Activated T-helper 17 cell treated with anti-CD3 and anti-CD28 coated beads, Interleukin-2, amount 50 U/mL, for 72 hours (primary cell): ENCODE data around the gene KIF3B. TPM values are rescaled to one million over a fixed set of nuclear protein-coding genes. Genes with fewer than 3 reads are reported as not detected.
"Not testable (repeated sequence)": the region's sequence is repeated elsewhere in the genome, so short reads cannot be mapped to it uniquely, and the experiment has no call there.

Source experiments
- ATAC-seq: fragments of 150-1000 bp; cut with Tn5 transposase; replicated peaks from 2 replicates; pipeline ENCODE4 v1.10.0; 2021; ENCODE audit warnings: mild to moderate bottlenecking, moderate library complexity
- H3K27ac Mint-ChIP-seq: one replicate; pipeline ENCODE4 v1.8.0; 2022; ENCODE audit warnings: mixed read lengths
- H3K27me3 Mint-ChIP-seq: one replicate; pipeline ENCODE4 v1.8.0; 2022; ENCODE audit warnings: mixed read lengths
- H3K36me3 Mint-ChIP-seq: one replicate; pipeline ENCODE4 v1.8.0; 2022; ENCODE audit warnings: low read depth, mild to moderate bottlenecking, mixed read lengths
- H3K4me1 Mint-ChIP-seq: one replicate; pipeline ENCODE4 v1.8.0; 2022; ENCODE audit warnings: mixed read lengths
- H3K4me3 Mint-ChIP-seq: one replicate; pipeline ENCODE4 v1.8.0; 2022; ENCODE audit warnings: mild to moderate bottlenecking, mixed read lengths
- H3K9me3 Mint-ChIP-seq: one replicate; pipeline ENCODE4 v1.8.0; 2022; ENCODE audit warnings: mixed read lengths
- total RNA-seq, 2 donors: library from RNA; stranded (reverse); gene quantifications; one replicate each; pipeline ENCODE4 v1.2.3, GENCODE V29; 2022

KIF3B gene
- total RNA-seq, 2 donors from 2014 or later = 25.9 to 43.0 TPM

DNA sequence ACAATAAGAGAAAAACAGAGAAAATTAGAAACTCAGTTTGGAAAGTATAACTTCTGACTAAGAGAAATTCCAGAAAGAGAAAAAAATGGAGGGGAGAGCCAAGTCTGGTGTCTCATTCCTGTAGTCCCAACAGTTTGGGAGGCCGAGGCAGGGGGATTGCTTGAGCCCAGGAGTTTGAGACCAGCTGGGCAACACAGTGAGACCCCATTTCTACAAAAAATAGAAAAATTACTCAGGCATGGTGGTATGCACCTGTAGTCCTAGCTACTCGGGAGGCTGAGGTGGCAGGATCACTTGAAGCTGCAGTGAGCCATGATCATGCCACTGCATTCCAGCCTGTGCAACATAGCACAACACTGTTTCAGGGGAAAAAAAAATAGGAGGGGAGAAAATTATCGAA is 3.1 kb upstream of the KIF3B start:
- peaks cover 5% of the 10 kb centered on the region for H3K4me1 Mint-ChIP-seq
- H3K27me3 Mint-ChIP-seq = no peaks in the 10 kb centered on the region
- H3K36me3 Mint-ChIP-seq = peaks cover 15% of the 10 kb centered on the region
- ATAC-seq = no peak
- no peak overlapping the region for H3K4me3 Mint-ChIP-seq
- no peaks in the 10 kb centered on the region for H3K9me3 Mint-ChIP-seq
- H3K27ac Mint-ChIP-seq = no peak overlapping the region

GRCh38 chr20:32275163-32275562 is 2.3 kb upstream of the KIF3B start:
- not testable (repeated sequence) for ATAC-seq, H3K4me3 Mint-ChIP-seq

GRCh38 chr20:32278199-32278643 is 770 bp downstream of the KIF3B start:
- Mint-ChIP-seq H3K9me3 (no peaks in the 10 kb centered on the region), H3K27ac (peak overlapping the region; percentile 91), H3K4me3 (peak overlapping the region; percentile 89), H3K4me1 (peaks cover 28% of the 10 kb centered on the region), H3K36me3 (peaks cover 49% of the 10 kb centered on the region), H3K27me3 (no peaks in the 10 kb centered on the region)
- ATAC-seq = peak; percentile 50

More at GRCh38 chr20:32275163-32275562, 2.3 kb upstream of the KIF3B start:
- peaks cover 23% of the 10 kb centered on the region for H3K36me3 Mint-ChIP-seq
- H3K27me3 Mint-ChIP-seq, H3K9me3 Mint-ChIP-seq, H3K4me1 Mint-ChIP-seq, H3K27ac Mint-ChIP-seq: not testable (repeated sequence)

GRCh38 chr20:32281711-32282110 is 4.3 kb downstream of the KIF3B start:
- no peaks in the 10 kb centered on the region for H3K9me3 Mint-ChIP-seq
- H3K27ac Mint-ChIP-seq = peak overlapping the region; percentile 81
- ATAC-seq = peak; percentile 13
- peaks cover 46% of the 10 kb centered on the region for H3K4me1 Mint-ChIP-seq
- H3K4me3 Mint-ChIP-seq = peak overlapping the region; percentile 69
- H3K36me3 Mint-ChIP-seq = peaks cover 71% of the 10 kb centered on the region
- H3K27me3 Mint-ChIP-seq = no peaks in the 10 kb centered on the region

DNA sequence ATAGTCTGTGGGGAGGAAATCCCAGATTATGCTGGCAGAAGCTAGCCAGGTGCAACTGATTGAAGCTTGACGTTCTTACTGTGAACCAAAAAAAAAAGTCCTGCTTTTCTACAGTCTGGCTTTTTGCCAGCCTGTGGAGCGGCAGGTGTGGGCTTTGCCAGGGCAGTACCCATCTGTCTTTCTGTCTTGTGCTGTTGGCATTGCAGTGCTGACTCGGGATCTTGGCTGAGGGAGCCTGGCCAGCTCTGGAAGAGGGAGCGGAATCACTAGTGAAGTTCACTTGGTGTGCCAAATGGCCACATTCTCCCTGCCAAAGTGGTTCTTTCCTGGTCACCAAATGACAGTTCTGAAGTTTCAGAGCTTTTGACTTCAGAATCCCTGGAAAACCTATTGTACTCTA is 5.0 kb downstream of the KIF3B start:
- Mint-ChIP-seq H3K4me1 (peaks cover 46% of the 10 kb centered on the region), H3K36me3 (peaks cover 79% of the 10 kb centered on the region), H3K27me3 (no peaks in the 10 kb centered on the region), H3K4me3 (peak overlapping the region; percentile 69), H3K27ac (peak overlapping the region; percentile 81), H3K9me3 (no peaks in the 10 kb centered on the region)
- ATAC-seq = no peak

DNA sequence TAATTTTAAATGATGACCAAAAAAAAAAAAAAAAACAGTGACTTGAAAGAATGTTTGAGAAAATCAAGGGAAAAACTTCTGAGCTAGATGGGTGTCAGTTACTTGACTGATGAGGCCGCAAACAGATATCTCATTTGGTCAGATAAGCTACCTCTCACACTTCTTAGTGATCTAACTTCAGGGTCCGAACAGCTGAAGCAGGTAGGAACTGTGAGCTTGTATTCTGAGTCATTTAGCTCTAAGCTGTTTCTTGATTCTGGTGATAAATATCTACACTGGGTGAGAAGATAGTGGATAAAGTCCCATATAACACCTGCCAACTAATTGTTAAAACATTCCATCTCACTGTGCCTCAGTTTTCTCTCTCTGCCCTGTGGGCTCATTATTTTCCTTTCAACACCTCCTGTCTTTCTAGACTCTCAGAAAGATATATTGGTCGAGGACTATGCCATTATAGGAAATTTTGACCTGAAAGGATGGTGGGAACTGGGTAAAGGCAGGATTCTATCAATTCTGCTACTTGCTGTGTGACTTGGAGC is 7.7 kb downstream of the KIF3B start:
- H3K27ac Mint-ChIP-seq = peak overlapping the region; percentile 82
- peaks cover 77% of the 10 kb centered on the region for H3K36me3 Mint-ChIP-seq
- no peaks in the 10 kb centered on the region for H3K9me3 Mint-ChIP-seq
- H3K4me1 Mint-ChIP-seq = peaks cover 47% of the 10 kb centered on the region
- peak; percentile 66 for ATAC-seq
- H3K27me3 Mint-ChIP-seq = no peaks in the 10 kb centered on the region
- peak overlapping the region; percentile 66 for H3K4me3 Mint-ChIP-seq

- peaks cover 77% of the 10 kb centered on the region for H3K36me3 Mint-ChIP-seq
- H3K27me3 Mint-ChIP-seq = no peaks in the 10 kb centered on the region
- no peaks in the 10 kb centered on the region for H3K9me3 Mint-ChIP-seq
- peak overlapping the region; percentile 66 for H3K4me3 Mint-ChIP-seq
- ATAC-seq = peak; percentile 82
- H3K27ac Mint-ChIP-seq = peak overlapping the region; percentile 82
- H3K4me1 Mint-ChIP-seq = peaks cover 50% of the 10 kb centered on the region
Measured at GRCh38 chr20:32285621-32286371, 8.3 kb downstream of the KIF3B start.

DNA sequence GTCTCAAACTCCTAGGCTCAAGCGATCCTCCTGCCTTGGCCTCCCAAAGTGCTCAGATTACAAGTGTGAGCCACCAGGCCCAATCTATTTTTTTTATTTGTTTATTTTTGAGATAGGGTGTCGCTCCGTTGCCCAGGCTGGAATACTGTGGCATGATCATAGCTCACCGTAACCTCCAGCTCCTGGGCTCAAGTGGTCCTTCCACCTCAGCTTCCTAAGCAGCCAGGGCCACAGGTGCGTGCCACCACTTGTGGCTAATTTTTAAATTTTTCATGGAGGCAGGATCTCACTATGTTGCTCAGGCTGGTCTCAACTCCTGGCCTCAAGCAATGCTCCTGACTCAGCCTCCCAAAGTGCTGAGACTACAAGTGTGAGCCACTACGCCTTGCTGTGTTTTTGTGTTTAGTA is 9.8 kb downstream of the KIF3B start:
- peaks cover 43% of the 10 kb centered on the region for H3K4me1 Mint-ChIP-seq
- no peak overlapping the region for H3K27ac Mint-ChIP-seq
- ATAC-seq = no peak
- H3K36me3 Mint-ChIP-seq = peaks cover 73% of the 10 kb centered on the region
- H3K27me3 Mint-ChIP-seq = no peaks in the 10 kb centered on the region
- peak overlapping the region; percentile 66 for H3K4me3 Mint-ChIP-seq
- no peaks in the 10 kb centered on the region for H3K9me3 Mint-ChIP-seq

DNA sequence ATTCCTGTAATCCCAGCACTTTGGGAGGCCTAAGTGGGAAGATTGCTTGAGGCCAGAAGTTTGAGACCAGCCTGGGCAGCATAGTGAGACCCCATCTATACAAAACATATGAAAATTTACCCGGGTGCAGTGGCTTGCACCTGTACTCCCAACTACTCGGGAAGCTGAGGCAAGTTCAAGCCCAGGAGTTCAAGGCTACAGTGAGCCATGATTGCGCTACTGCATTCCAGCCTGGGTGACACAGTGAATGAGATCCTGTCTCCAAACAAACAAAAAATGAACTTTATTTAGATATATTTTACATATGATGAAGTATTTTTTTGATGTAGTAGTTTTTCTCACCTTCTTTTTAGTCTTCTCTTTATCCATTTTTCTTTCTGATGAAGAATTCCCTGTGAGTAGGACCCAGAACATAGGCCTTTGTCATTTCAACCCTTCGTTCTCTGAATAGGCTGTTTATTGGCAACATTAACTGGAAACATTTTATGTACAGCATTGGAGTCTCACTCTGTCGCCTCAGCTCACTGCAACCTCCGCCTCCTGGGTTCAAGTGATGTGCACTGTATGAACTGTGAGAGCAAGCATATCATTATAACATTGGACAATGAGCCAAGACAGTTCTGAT is 10.9 kb downstream of the KIF3B start:
- no peaks in the 10 kb centered on the region for H3K9me3 Mint-ChIP-seq
- no peak for ATAC-seq
- H3K4me1 Mint-ChIP-seq = peaks cover 45% of the 10 kb centered on the region
- H3K36me3 Mint-ChIP-seq = peaks cover 75% of the 10 kb centered on the region
- H3K27ac Mint-ChIP-seq = peak overlapping the region; percentile 58
- no peaks in the 10 kb centered on the region for H3K27me3 Mint-ChIP-seq
- H3K4me3 Mint-ChIP-seq = no peak overlapping the region

DNA sequence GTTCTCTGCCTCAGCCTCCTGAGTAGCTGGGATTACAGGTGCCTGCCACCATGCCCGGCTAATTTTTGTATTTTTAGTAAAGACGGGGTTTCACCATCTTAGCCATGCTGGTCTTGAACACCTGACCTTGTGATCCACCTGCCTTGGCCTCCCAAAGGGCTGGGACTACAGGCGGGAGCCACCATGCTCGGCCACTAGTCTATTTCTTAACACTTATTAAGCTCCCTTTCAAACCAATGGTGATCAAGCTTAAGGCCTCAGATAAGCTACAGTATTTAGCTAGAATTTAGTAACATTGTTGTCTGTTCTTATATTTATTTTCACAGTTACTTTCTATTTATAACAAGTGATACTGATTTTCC is 11.8 kb downstream of the KIF3B start:
- H3K4me1 Mint-ChIP-seq = peaks cover 43% of the 10 kb centered on the region

DNA sequence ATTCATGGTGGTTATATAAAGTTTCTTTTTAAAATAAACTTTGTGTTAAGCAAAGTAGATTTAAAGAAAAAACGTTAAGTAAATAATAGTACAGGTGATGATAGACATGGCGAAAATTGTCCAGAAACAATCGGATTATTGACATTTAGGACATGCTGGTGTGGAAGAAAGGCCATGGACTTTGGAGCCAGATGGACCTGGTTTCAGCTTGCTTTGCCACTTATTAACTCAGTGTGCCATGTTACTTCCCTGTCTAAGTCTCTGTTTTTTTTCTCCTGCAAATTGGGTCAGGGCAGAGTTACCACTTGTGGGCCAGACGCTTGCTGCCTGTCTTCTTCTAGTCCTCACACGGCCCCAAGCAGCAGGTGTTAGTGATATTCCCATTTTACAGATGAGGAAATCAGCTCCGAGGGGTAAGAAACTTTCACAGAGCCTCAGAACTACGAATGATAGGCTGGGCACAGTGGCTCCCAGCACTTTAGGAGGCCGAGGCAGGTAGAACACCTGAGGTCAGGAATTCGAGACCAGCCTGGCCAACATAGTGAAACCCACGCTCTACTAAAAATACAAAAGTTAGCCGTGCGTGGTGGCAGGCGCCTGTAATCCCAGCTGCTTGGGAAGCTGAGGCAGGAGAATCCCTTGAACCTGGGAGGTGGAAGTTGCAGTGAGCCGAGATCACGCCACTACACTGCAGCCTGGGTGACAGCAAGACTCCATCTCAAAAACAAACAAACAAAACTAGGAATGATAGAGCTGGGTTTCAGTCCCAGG is 12.4 kb downstream of the KIF3B start:
- Mint-ChIP-seq H3K4me3 (peak overlapping the region; percentile 55), H3K27me3 (no peaks in the 10 kb centered on the region), H3K9me3 (no peaks in the 10 kb centered on the region), H3K36me3 (peaks cover 65% of the 10 kb centered on the region), H3K27ac (peak overlapping the region; percentile 73), H3K4me1 (peaks cover 39% of the 10 kb centered on the region)
- no peak for ATAC-seq

More for the DNA sequence above, 11.8 kb downstream of the KIF3B start:
- peaks cover 71% of the 10 kb centered on the region for H3K36me3 Mint-ChIP-seq
- H3K4me3 Mint-ChIP-seq, H3K27me3 Mint-ChIP-seq, ATAC-seq, H3K9me3 Mint-ChIP-seq, H3K27ac Mint-ChIP-seq: not testable (repeated sequence)

DNA sequence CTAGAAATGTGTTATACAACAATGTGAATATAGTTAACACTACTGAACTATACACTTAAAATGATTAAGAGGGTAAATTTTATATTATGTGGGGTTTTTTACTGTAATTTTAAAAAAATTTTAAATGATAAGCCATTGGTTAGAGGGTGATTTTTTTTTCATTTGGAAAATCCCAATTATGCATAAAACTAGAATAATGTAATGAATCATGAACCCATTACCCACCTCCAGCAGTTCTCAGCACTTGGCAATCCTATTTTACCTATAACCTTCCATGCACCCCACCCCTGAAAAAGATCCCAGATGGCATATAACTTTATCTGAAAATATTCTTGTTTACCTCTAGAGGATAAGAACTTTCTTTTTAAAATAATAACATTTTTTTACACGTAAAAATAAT is 13.7 kb downstream of the KIF3B start:
- H3K36me3 Mint-ChIP-seq = peaks cover 61% of the 10 kb centered on the region
- H3K9me3 Mint-ChIP-seq = no peaks in the 10 kb centered on the region
- H3K27ac Mint-ChIP-seq = peak overlapping the region; percentile 44
- peaks cover 25% of the 10 kb centered on the region for H3K4me1 Mint-ChIP-seq
- H3K4me3 Mint-ChIP-seq = peak overlapping the region; percentile 55
- peak; percentile 78 for ATAC-seq
- no peaks in the 10 kb centered on the region for H3K27me3 Mint-ChIP-seq

- no peak overlapping the region for H3K27ac Mint-ChIP-seq
- H3K27me3 Mint-ChIP-seq = no peaks in the 10 kb centered on the region
- H3K9me3 Mint-ChIP-seq = no peaks in the 10 kb centered on the region
- H3K4me3 Mint-ChIP-seq = no peak overlapping the region
- ATAC-seq = no peak
- peaks cover 35% of the 10 kb centered on the region for H3K4me1 Mint-ChIP-seq
- peaks cover 62% of the 10 kb centered on the region for H3K36me3 Mint-ChIP-seq
Measured at GRCh38 chr20:32292548-32292947, 15.1 kb downstream of the KIF3B start.

- H3K4me3 Mint-ChIP-seq = no peak overlapping the region
- H3K4me1 Mint-ChIP-seq = peaks cover 43% of the 10 kb centered on the region
Measured at GRCh38 chr20:32294071-32294470, 16.6 kb downstream of the KIF3B start.

More at GRCh38 chr20:32294071-32294470, 16.6 kb downstream of the KIF3B start:
- ATAC-seq = no peak
- Mint-ChIP-seq H3K9me3 (no peaks in the 10 kb centered on the region), H3K27me3 (no peaks in the 10 kb centered on the region), H3K36me3 (peaks cover 61% of the 10 kb centered on the region), H3K27ac (no peak overlapping the region)
